ENCODE data around the gene B4GALT6.

Gene B4GALT6

DNA sequence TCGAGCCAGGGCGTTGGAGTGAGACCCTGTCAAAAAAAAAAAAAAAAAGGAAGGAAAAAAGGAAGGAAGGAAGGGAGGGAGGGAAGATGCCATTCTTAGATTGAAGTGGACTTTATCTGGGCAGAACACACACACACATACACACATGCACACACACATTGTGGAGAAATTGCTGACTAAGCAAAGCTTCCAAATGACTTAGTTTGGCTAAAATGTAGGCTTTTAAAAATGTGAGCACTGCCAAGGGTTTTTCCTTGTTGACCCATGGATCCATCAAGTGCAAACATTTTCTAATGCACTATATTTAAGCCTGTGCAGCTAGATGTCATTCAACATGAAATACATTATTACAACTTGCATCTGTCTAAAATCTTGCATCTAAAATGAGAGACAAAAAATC, 93.3 kb downstream of the B4GALT6 start:
- no peak for DNase-seq

DNA sequence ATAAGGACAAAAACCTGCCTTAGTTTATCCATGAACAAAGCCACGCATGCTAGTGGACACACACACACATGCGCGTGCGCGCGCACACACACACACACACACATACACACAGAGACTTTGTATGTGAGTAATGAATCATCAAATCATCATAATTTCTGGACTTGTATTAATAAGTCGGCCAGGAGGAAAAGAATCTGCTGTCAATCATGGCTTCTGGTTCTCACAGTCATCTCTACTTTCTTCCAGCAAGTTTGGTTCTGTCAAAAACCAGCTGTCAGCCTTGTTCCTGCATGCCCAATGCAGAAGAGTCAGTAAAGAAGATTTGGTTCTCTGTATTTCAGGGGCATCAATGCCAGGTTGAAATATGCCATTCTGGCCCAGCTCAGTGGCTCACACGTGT, 93.8 kb downstream of the B4GALT6 start:
- DNase-seq = no peak

DNA sequence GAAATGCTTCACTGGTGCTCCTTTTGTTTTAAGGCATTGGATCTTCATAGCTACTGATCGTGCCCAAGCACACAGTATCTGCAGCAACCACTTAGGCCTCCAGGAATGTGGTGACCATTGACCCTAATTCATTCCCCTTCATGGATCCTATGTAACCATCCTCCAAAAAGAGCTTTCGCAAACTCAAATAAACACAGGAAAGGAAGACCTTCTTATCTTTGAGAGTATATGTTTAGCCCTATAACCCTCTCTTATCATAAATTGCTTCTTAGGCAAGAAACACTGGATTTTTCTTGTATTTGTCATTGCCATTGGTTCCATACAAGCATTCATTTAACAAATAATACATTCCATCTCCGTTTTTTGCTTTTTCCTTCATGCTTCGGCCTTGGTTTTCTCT, 96.9 kb downstream of the B4GALT6 start:
- DNase-seq = no peak

DNA sequence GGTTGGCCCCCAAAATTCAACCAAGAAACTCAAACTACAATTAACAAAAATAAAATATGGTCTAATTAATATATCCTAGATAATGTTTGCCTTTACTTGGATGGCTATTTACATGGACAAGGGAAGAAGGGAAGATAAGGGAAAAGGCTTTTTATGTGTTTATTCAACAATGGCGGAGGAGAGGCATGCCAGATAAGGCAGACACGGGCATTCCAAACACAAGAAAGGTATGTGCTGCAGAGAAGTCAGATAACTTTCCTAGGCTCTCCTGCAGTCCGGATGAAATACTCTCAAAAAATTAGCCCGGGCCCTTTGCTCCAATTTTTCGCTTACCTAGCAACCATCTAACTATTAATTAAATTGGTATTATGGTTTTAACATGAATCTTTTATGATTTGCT, 97.8 kb downstream of the B4GALT6 start:
- no peak for DNase-seq

DNA sequence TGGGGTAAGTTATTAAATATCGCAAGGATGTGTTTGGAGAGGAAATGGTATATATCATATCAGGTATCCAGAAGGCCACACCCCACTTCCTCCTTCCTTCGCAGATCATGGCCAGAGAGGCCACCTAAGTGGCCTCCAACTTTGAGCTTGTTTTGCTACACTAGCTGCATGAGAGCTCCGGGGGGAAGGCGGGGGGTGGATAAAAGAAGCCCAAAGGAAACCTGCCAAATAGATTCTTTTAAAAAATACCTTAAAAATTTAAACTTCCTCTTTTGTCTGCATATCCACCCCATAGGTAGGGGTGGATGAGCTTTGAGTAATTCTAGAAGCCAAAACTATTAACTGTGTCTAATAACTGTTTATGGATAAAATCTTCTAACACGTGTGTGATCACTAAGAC, 98.4 kb downstream of the B4GALT6 start:
- DNase-seq = no peak

DNA sequence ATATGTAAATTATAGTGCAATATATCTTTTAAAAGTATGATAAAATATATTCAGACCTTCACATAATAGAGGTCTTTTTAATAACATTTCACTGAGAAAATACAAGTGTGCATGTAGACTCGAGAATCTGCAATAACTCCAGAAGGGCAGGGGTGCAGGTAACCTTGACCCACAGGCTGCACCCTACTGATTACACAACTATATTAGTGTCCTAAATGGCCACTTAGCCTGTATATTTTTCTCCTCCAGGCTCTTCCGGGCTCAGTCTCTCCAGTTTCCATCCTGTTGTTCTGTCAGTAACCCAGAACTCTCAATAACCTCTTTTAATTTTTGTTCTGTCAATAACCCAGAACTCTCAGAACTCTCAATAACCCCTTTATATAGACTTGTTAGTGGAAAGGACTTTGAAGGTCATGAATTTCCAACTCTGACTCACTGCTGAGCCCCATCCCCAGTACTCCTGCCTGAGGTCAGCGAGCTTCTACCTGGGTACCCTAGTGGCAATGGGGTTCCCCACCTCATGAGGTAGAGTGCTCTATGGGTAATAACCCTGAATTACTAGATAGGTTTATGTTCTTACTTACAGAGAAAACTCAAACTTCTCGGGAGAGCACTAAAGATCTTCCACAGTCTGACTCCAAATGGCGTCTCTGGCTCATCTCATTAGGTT, 101.1 kb downstream of the B4GALT6 start:
- DNase-seq = no peak

DNA sequence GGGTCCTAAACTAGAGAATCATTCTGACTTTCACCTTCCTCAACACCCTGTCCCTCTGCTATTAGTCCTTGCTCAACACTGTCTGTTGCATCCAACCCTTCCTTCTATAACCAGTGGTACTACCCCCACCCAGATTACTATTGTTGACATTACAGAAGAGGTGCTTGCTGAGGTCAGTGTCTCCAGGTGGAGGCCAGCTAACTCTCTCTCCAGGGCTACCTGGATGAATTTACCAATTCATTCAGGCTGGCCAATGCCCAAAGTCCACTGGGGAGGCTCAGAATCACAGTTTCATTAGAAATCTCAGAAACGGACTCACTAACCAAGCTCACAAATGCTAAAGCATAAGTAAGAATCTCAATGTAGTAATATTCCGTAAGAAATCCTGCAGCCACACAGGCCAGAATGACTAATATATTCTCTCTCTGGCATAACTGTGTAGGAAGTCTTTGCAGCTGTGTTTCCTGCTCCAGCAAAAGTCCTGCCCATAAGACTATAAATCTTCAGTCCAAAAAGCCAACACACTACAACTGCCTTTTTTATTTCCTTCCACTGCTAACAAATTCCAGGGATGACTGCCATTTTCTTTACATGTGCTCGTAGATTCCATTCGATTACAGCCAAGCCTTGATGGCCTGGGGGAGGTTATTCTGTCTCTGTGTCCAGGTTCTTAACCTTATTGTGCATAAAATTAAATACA, 102.7 kb downstream of the B4GALT6 start:
- DNase-seq = no peak

DNA sequence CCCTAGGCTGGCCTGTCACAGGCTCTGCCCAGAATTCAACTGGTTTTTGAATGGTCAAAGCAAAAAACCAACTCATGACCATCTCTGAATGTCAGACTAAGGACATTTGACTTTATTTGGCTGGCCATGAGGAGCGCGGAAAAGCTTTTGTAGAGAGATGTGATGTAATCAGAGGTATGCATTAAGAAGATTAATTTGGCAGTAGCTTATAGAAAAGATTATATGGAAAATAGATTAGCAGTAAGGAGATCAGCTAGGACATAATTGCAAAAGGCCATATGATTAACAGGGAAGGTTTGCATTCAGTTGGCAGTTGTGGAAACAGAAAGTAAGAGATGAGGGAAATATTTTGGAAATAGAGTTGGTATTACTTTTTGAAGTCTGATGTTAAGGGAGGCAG, 105.0 kb downstream of the B4GALT6 start:
- DNase-seq = no peak

DNA sequence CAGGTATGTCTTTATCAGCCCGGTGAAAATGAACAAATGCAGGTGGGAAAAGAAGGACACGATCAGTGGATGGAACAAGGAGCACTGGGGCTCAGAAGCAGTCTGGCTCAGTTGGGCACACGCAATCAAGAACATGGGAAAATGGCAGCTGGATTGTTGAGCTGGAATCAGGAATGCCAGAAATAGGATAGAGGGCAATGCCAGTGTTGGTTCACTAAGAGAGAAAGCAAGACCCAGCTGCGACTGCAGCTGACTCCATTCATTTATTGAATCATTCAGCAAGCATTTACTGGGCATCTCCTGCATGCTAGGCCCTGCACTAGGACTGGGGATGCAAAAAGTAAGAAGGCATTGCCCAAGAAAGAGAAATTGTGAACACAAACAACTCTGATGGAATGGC, 106.3 kb downstream of the B4GALT6 start:
- DNase-seq = no peak

DNA sequence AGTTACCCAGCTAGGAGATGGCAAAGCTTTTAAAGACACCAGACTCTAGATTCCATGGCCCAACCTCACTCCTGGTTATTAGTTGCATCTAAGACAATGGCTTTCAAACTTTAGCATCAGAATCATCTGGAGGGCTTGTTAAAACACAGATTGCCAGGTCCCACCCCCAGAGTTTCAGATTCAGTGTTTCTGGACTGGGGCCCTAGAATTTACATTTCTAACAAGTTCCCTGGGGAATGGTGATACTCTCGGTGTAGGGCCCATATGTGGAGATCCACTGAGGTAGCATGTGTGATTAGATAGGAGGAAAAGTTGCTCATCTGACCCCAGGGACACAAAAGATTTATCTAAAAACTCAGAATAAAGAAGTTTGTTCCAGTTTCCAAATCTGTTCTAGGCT, 107.2 kb downstream of the B4GALT6 start:
- no peak for DNase-seq

DNA sequence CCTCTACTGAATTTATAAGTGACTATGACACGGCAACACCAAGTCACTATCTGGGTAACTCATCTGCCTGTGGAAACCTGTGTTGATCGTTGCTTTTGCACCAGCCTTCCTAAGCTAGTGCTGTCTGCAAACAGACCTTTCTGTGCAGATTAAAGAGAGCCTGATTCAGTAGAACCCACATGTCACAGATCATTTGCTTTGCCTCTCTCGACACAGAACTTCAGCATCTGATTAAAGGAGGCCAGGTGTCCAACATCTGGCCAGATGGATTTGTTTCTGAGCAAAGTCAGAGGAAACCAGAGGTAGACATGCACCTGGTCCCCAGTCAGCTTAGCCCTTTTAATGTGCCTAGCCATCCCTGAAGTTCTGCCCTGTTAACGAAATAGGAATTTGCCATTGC, 107.7 kb downstream of the B4GALT6 start:
- DNase-seq = no peak

DNA sequence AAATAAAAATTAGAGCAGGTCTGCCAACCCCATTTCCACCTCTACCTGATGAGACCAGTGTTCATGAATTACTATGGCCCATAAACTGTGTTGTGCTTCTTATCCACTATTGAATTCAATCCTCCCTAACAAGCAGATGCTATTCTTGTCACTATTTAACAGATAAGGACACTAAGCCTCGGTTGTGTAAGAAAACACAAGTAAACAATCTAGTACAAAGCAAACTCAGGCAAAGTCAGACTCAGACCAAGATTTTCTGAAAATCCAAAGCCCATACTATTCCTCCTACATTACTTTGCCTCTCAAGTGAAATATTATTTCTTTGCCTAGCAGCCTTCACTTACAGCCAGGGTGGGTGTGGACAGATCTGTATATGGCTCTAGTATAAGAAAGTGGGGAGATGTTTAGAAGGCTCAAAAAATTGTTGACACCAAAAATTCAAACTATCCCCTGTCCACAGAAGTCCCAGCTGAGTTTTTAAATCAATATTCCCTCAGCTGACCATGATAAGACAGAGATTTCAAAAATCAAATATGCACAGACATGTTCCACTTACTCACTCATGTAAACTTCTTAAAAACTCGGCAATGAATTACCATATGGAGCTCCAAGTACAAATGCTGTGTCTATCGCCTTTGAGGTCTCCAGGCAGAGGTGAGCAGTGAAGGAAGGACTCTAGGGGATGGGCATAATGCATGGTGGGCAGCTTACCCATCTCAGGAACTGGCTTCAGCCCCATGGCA, 108.7 kb downstream of the B4GALT6 start:
- no peak for DNase-seq

DNA sequence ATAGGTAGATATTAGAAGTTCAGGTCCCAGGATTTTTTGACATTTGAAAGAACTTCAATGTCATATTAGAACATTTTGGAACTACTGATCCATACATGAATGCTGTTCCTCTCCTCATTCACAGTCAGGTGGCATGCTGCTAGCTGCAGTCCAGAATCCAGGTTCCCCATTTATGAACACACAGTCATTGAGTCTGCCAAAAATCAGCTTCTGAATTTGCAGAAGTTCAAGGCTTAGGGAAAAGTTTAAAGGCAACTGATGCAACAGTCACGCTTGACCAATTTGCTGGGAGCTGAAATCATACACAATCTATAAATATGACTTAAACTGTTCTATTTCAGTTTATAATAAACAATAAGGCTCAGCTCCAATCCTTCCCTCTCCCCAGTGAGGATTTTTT, 110.0 kb downstream of the B4GALT6 start:
- DNase-seq = no peak
